NCI-H1436 treated with DMSO at 0.1 percent for 48 hours (cell line): ENCODE results near the gene ENG.
A peak's percentile ranks its signal among the peaks of the same experiment; 100 is the strongest.

Experiments
- DNase-seq: peaks from one replicate; lab custom pipeline; 2025; lab: John Stamatoyannopoulos, UW

Gene ENG

GRCh38 chr9:127776195-127776923 lies 78.1 kb downstream of the ENG start:
- no peak for DNase-seq

GRCh38 chr9:127773981-127774380 lies 80.5 kb downstream of the ENG start:
- DNase-seq = no peak

GRCh38 chr9:127773272-127773671 lies 81.2 kb downstream of the ENG start:
- no peak for DNase-seq

GRCh38 chr9:127772603-127773002 lies 81.9 kb downstream of the ENG start:
- no peak for DNase-seq

GRCh38 chr9:127771570-127772189 lies 82.8 kb downstream of the ENG start:
- no peak for DNase-seq

- peak; percentile 90 for DNase-seq
These were observed 83.4 kb downstream of the ENG start for GRCh38 chr9:127770905-127771569.

- DNase-seq = no peak
These were observed 83.9 kb downstream of the ENG start for GRCh38 chr9:127770583-127770904.

- no peak for DNase-seq
These were observed 84.4 kb downstream of the ENG start for GRCh38 chr9:127769929-127770582.

- no peak for DNase-seq
These were observed 85.4 kb downstream of the ENG start for GRCh38 chr9:127769101-127769500.

GRCh38 chr9:127768698-127769097 lies 85.8 kb downstream of the ENG start:
- no peak for DNase-seq

- no peak for DNase-seq
These were observed 86.5 kb downstream of the ENG start for GRCh38 chr9:127767909-127768331.

- no peak for DNase-seq
These were observed 87.0 kb downstream of the ENG start for GRCh38 chr9:127767410-127767809.

GRCh38 chr9:127765418-127765817 lies 89.0 kb downstream of the ENG start:
- DNase-seq = no peak
